ENCODE results near the gene KCNA3.

GRCh38 chr1:110663241-110663640 lies 11.5 kb downstream of the KCNA3 start:
- TF ChIP-seq POLR2AphosphoS5 (IDR thresholded peaks at IDR 0.05; ENCODE audit: borderline replicate concordance, low read depth, low read length) (no peak), EZH2 (IDR thresholded peaks at IDR 0.05) (no peak)

All from SK-N-MC (cell line).